Hepatocyte (in vitro differentiated cells): Measurements from ENCODE around the gene RIPOR1. TPM values are rescaled to one million over a fixed set of nuclear protein-coding genes. Genes with fewer than 3 reads are reported as not detected.

Source experiments
- DNase-seq: peaks from one replicate; pipeline ENCODE4 v3.0.0-alpha.2; 2016; ENCODE audit warnings: low spot score
- H2AFZ ChIP-seq: fragments of 200-600 bp; sonication (generic); 2 replicates; pipeline ENCODE4 v1.6.0; 2016; ENCODE audit warnings: antibody characterized with exemption, mild to moderate bottlenecking
- H3K27ac ChIP-seq: fragments of 200-600 bp; sonication (generic); 2 replicates; pipeline ENCODE4 v1.5.1; 2016; ENCODE audit warnings: mild to moderate bottlenecking
- H3K27me3 ChIP-seq: fragments of 200-600 bp; sonication (generic); 2 replicates; pipeline ENCODE4 v1.6.1; 2016
- H3K36me3 ChIP-seq: fragments of 200-600 bp; sonication (generic); replicated peaks from 2 replicates; pipeline ENCODE4 v1.5.1; 2016; ENCODE audit warnings: low read depth; ENCODE audit not compliant: insufficient read depth
- H3K4me1 ChIP-seq: fragments of 200-600 bp; sonication (generic); 2 replicates; pipeline ENCODE4 v1.5.1; 2016; ENCODE audit warnings: mild to moderate bottlenecking, moderate library complexity; ENCODE audit not compliant: insufficient read depth
- H3K4me2 ChIP-seq: fragments of 200-600 bp; sonication (generic); 2 replicates; pipeline ENCODE4 v1.6.0; 2016
- H3K4me3 ChIP-seq: fragments of 200-600 bp; sonication (generic); 2 replicates; pipeline ENCODE4 v1.5.1; 2016; ENCODE audit warnings: mild to moderate bottlenecking
- H3K79me2 ChIP-seq: fragments of 200-600 bp; sonication (generic); 2 replicates; pipeline ENCODE4 v1.6.0; 2017; ENCODE audit warnings: mild to moderate bottlenecking
- H3K9me2 ChIP-seq: fragments of 200-600 bp; sonication (generic); replicated peaks from 2 replicates; pipeline ENCODE4 v1.6.0; 2017; ENCODE audit warnings: mild to moderate bottlenecking; ENCODE audit not compliant: insufficient read depth
- H3K9me3 ChIP-seq: fragments of 200-600 bp; sonication (generic); 2 replicates; pipeline ENCODE4 v1.5.1; 2016; ENCODE audit warnings: low read depth, mild to moderate bottlenecking
- H4K20me1 ChIP-seq: fragments of 200-600 bp; sonication (generic); 2 replicates; pipeline ENCODE4 v1.6.0; 2016; ENCODE audit warnings: mild to moderate bottlenecking; ENCODE audit not compliant: insufficient read depth, poor library complexity, severe bottlenecking
- CTCF ChIP-seq: fragments of 200-600 bp; sonication (generic); IDR thresholded peaks from 2 replicates; pipeline ENCODE4 v1.5.1; 2016; ENCODE audit warnings: antibody characterized with exemption, mild to moderate bottlenecking; ENCODE audit not compliant: poor library complexity
- EZH2 ChIP-seq: fragments of 200-600 bp; sonication (generic); IDR thresholded peaks from 2 replicates; pipeline ENCODE4 v1.6.1; 2016; ENCODE audit warnings: antibody characterized with exemption, mild to moderate bottlenecking, borderline replicate concordance
- EZH2phosphoT487 ChIP-seq: fragments of 200-600 bp; sonication (generic); IDR thresholded peaks from one replicate; pipeline ENCODE4 v1.6.1; 2018; ENCODE audit warnings: antibody characterized with exemption, mild to moderate bottlenecking, low read depth, moderate library complexity; ENCODE audit not compliant: unreplicated experiment, severe bottlenecking
- WGBS: methylation state at CpG from one replicate; pipeline ENCODE4 v1.1.6; 2016; ENCODE audit warnings: low lambda C conversion rate; ENCODE audit errors: missing lambda C conversion rate; 5-methylcytosine and 5-hydroxymethylcytosine counted together
- polyA plus RNA-seq: library from polyadenylated mRNA; unstranded; fragments of >200 nt; fragmentation: Nextera tagmentation; extraction: Ambion mirVana; gene quantifications from 2 replicates; pipeline ENCODE4 v1.2.1, GENCODE V29; 2016
- total RNA-seq: library from RNA; depleted of rRNA; stranded (reverse); fragments of >200 nt; gene quantifications from 2 replicates; pipeline ENCODE4 v1.2.3, GENCODE V29; 2014

RIPOR1 gene
- total and polyA plus RNA-seq, 2 experiments from 2014 or later = 12.5 to 38.3 TPM

DNA sequence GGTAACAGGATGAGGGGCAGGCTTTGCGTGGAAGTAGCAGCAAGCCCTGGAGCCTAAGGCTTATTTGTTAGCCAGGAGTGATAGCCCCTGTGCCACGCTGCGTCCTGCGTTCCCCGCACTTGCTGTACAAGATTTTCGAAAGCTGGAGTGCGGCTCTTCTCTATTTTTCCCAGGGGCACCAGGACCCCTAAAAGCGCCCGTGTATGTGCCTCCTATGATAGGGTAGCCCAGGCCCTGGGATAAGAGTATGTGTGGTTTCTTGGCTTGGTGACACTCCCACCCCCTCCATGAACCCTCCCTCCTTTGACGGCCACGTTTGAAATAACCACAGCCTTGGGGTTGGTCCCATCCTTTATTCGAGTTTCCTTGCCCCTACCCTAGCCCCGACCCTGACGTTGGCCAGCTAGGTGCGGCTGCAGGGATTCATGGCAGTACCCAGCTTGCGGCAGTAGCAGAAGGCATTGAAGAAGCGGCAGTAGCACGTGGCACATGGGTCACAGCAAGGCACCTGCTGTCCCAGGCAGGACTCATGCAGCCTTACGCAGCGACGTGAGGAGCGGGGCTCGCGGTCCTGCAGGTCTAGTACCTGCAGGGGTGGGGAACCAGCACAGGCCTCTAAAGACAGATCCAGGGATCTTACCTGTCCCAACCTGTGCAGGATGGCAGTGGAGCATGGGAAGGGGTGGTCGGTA lies 46.2 kb upstream of the RIPOR1 start:
- DNase-seq = no peak
- H3K27me3 ChIP-seq = no peaks in the 10 kb centered on the region
- H3K4me1 ChIP-seq = peaks cover 20% of the 10 kb centered on the region
- 95% methylated on average over 25 of the region's 25 CpGs for WGBS
- H3K4me3 ChIP-seq = no peak overlapping the region
- H3K4me2 ChIP-seq = peak overlapping the region; percentile 80
- H2AFZ ChIP-seq = peak overlapping the region; percentile 62
- H3K79me2 ChIP-seq = peaks cover 39% of the 10 kb centered on the region
- H3K36me3 ChIP-seq = no peaks in the 10 kb centered on the region
- TF ChIP-seq EZH2phosphoT487 (no peak), CTCF (no peak), EZH2 (no peak)
- no peaks in the 10 kb centered on the region for H3K9me3 ChIP-seq
- H3K9me2 ChIP-seq = no peaks in the 10 kb centered on the region
- peak overlapping the region; percentile 86 for H3K27ac ChIP-seq
- peaks cover 18% of the 10 kb centered on the region for H4K20me1 ChIP-seq

DNA sequence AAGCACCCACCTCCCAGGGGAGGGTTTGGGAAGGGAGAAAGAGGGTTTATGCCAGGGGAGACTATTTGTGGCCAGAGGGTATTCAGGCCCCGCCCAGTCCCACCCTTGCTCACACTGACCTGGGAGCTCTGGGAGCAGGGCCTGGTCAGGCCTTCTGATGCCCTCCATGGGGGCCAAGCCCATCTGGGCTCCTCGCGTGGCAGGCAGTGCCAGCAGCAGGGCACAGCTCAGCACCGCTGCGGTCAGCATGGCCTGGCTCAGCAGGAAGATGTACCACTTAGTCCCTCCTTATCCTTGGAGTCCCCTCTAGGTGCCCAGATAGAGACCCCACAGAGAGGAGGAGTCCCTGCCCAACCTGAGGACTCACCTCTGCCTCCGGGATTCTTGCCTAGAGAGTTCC lies 45.5 kb upstream of the RIPOR1 start, which contains the start of gene AGRP:
TSS of gene AGRP (minus strand) at position 398 of the 400 bp plus-strand sequence. CDS start at position 249, 149 bp downstream.
- Histone ChIP-seq H3K4me3 (no peak within 1 kb of the TSS), H3K4me1 (peaks cover 20% of the 10 kb centered on the region), H3K9me3 (no peaks in the 10 kb centered on the region), H3K79me2 (peaks cover 31% of the 10 kb centered on the region), H3K27ac (no peak within 1 kb of the TSS), H3K36me3 (no peaks in the 10 kb centered on the region), H3K9me2 (no peaks in the 10 kb centered on the region), H3K4me2 (peak within 1 kb of the TSS; percentile 80), H4K20me1 (peaks cover 12% of the 10 kb centered on the region), H3K27me3 (no peaks in the 10 kb centered on the region), H2AFZ (no peak within 1 kb of the TSS)
- TF ChIP-seq CTCF (no peak), EZH2phosphoT487 (no peak), EZH2 (no peak)
- 93% methylated on average over 6 of the region's 6 CpGs for WGBS
- DNase-seq = no peak

- H3K4me1 ChIP-seq = peaks cover 22% of the 10 kb centered on the region
Observed at GRCh38 chr16:67483731-67484525, 44.7 kb upstream of the RIPOR1 start.

More at GRCh38 chr16:67483731-67484525, 44.7 kb upstream of the RIPOR1 start:
- Histone ChIP-seq H3K27me3 (no peaks in the 10 kb centered on the region), H3K36me3 (no peaks in the 10 kb centered on the region), H4K20me1 (peaks cover 8% of the 10 kb centered on the region), H3K79me2 (peaks cover 23% of the 10 kb centered on the region), H3K9me2 (no peaks in the 10 kb centered on the region), H3K4me2 (no peak overlapping the region), H3K4me3 (no peak overlapping the region), H3K9me3 (no peaks in the 10 kb centered on the region), H3K27ac (no peak overlapping the region), H2AFZ (no peak overlapping the region)
- TF ChIP-seq EZH2phosphoT487 (no peak), EZH2 (no peak), CTCF (no peak)
- 87% methylated on average over 12 of the region's 12 CpGs for WGBS
- DNase-seq = no peak
